Activated CD4-positive, alpha-beta T cell treated with anti-CD3 and anti-CD28 coated beads, Interleukin-2, Interleukin-6, amounts not matched to agents 100 ng/mL and 50 ng/mL, durations not matched to agents 16 hours and 8 hours (primary cell): Measurements from ENCODE around the gene SHISA6.

Experiments used
- DNase-seq: peaks from one replicate; pipeline ENCODE4 v3.0.0-alpha.2; 2020

Gene SHISA6

GRCh38 chr17:11545696-11546095, 304.7 kb downstream of the SHISA6 start:
- DNase-seq: no peak

GRCh38 chr17:11547853-11548252, 306.8 kb downstream of the SHISA6 start:
- no peak for DNase-seq

- no peak for DNase-seq
Measured at GRCh38 chr17:11548398-11548797, 307.4 kb downstream of the SHISA6 start.

GRCh38 chr17:11550431-11550830, 309.4 kb downstream of the SHISA6 start:
- no peak for DNase-seq

GRCh38 chr17:11551442-11551841, 310.4 kb downstream of the SHISA6 start:
- no peak for DNase-seq

- no peak for DNase-seq
Measured at GRCh38 chr17:11553135-11553534, 312.1 kb downstream of the SHISA6 start.

- DNase-seq: no peak
Measured at GRCh38 chr17:11554042-11554441, 313.0 kb downstream of the SHISA6 start.

GRCh38 chr17:11554542-11554941, 313.5 kb downstream of the SHISA6 start:
- no peak for DNase-seq

GRCh38 chr17:11555530-11555929, 314.5 kb downstream of the SHISA6 start:
- DNase-seq: no peak

GRCh38 chr17:11557727-11558452, 316.9 kb downstream of the SHISA6 start:
- DNase-seq: no peak

GRCh38 chr17:11558681-11559234, 317.7 kb downstream of the SHISA6 start:
- DNase-seq: no peak

- no peak for DNase-seq
Measured at GRCh38 chr17:11559601-11560000, 318.6 kb downstream of the SHISA6 start.

- no peak for DNase-seq
Measured at GRCh38 chr17:11561281-11561680, 320.3 kb downstream of the SHISA6 start.

GRCh38 chr17:11561702-11562101, 320.7 kb downstream of the SHISA6 start:
- DNase-seq: no peak

GRCh38 chr17:11564589-11565380, 323.8 kb downstream of the SHISA6 start:
- DNase-seq: no peak

GRCh38 chr17:11565591-11565990, 324.6 kb downstream of the SHISA6 start:
- DNase-seq: no peak

GRCh38 chr17:11578998-11579397, 338.0 kb downstream of the SHISA6 start:
- DNase-seq: no peak

- no peak for DNase-seq
Measured at GRCh38 chr17:11580677-11581076, 339.7 kb downstream of the SHISA6 start.

- DNase-seq: no peak
Measured at GRCh38 chr17:11582217-11582616, 341.2 kb downstream of the SHISA6 start.

- no peak for DNase-seq
Measured at GRCh38 chr17:11583306-11583992, 342.4 kb downstream of the SHISA6 start.

GRCh38 chr17:11589716-11590115, 348.7 kb downstream of the SHISA6 start:
- no peak for DNase-seq

- peak; percentile 45 for DNase-seq
Measured at GRCh38 chr17:11598274-11599221, 357.5 kb downstream of the SHISA6 start, which contains the start of gene DNAH9. TSS of gene DNAH9 (plus strand) at chr17:11598470. CDS start at chr17:11598499, 29 bp downstream.
